H9 (cell line): ENCODE measurements around the gene PIK3C2A. TPM values are rescaled to one million over a fixed set of nuclear protein-coding genes. Genes with fewer than 3 reads are reported as not detected.

Source experiments
- DNase-seq: peaks from one replicate; pipeline ENCODE4 v3.0.0-alpha.2; 2017
- H2AFZ ChIP-seq: one replicate; pipeline ENCODE4 v1.6.1; 2013; ENCODE audit warnings: mild to moderate bottlenecking, low read length, control low read depth, moderate library complexity
- H2AK5ac ChIP-seq: 2 replicates; pipeline ENCODE4 v1.6.1; 2013; ENCODE audit warnings: low read length, control low read depth, mixed read lengths; ENCODE audit not compliant: insufficient read length
- H2BK120ac ChIP-seq: one replicate; pipeline ENCODE4 v1.6.1; 2013; ENCODE audit warnings: low read depth, mild to moderate bottlenecking, low read length, control low read depth, inconsistent platforms; ENCODE audit not compliant: poor library complexity, severe bottlenecking
- H2BK12ac ChIP-seq: 2 replicates; pipeline ENCODE4 v1.6.1; 2013; ENCODE audit warnings: low read length, control low read depth, mixed read lengths, low read depth; ENCODE audit not compliant: insufficient read length
- H2BK15ac ChIP-seq: 2 replicates; pipeline ENCODE4 v1.6.1; 2013; ENCODE audit warnings: low read depth, low read length, control low read depth
- H2BK20ac ChIP-seq: one replicate; pipeline ENCODE4 v1.6.1; 2013; ENCODE audit warnings: low read depth, mild to moderate bottlenecking, low read length, control low read depth, inconsistent platforms; ENCODE audit not compliant: poor library complexity, severe bottlenecking
- H2BK5ac ChIP-seq: 2 replicates; pipeline ENCODE4 v1.6.1; 2013; ENCODE audit warnings: low read length, control low read depth, mixed read lengths; ENCODE audit not compliant: insufficient read length
- H3K14ac ChIP-seq: 2 replicates; pipeline ENCODE4 v1.6.1; 2013; ENCODE audit warnings: low read length, control low read depth; ENCODE audit not compliant: insufficient read depth
- H3K18ac ChIP-seq: 2 replicates; pipeline ENCODE4 v1.6.1; 2013; ENCODE audit warnings: low read depth, mild to moderate bottlenecking, mixed read lengths, low read length, control low read depth; ENCODE audit not compliant: insufficient read length
- H3K23ac ChIP-seq: 2 replicates; pipeline ENCODE4 v1.6.1; 2013; ENCODE audit warnings: low read length, control low read depth, mixed read lengths, low read depth; ENCODE audit not compliant: insufficient read length
- H3K23me2 ChIP-seq: 2 replicates; pipeline ENCODE4 v1.6.1; 2013; ENCODE audit warnings: low read depth, mild to moderate bottlenecking, mixed read lengths, low read length, control low read depth; ENCODE audit not compliant: insufficient read length, poor library complexity, severe bottlenecking
- H3K27ac ChIP-seq: 2 replicates; pipeline ENCODE4 v1.5.1; 2013; ENCODE audit warnings: low read length, control low read depth, mixed read lengths, low read depth; ENCODE audit not compliant: insufficient read length
- H3K27me3 ChIP-seq: 2 replicates; pipeline ENCODE4 v1.6.1; 2013; ENCODE audit warnings: low read length, control low read depth, inconsistent platforms; ENCODE audit not compliant: insufficient read depth
- H3K4ac ChIP-seq: 2 replicates; pipeline ENCODE4 v1.6.1; 2013; ENCODE audit warnings: low read depth, mild to moderate bottlenecking, control low read depth, inconsistent platforms, low read length, moderate library complexity
- H3K4me1 ChIP-seq: 2 replicates; pipeline ENCODE4 v1.6.1; 2013; ENCODE audit warnings: low read length, control low read depth, inconsistent platforms; ENCODE audit not compliant: insufficient read depth
- H3K4me2 ChIP-seq: 2 replicates; pipeline ENCODE4 v1.6.1; 2013; ENCODE audit warnings: low read length, control low read depth, mixed read lengths; ENCODE audit not compliant: insufficient read length, insufficient read depth
- H3K56ac ChIP-seq: 2 replicates; pipeline ENCODE4 v1.6.1; 2013; ENCODE audit warnings: low read depth, mild to moderate bottlenecking, mixed read lengths, low read length, control low read depth; ENCODE audit not compliant: insufficient read length
- H3K79me1 ChIP-seq: 2 replicates; pipeline ENCODE4 v1.6.1; 2013; ENCODE audit warnings: low read depth, mild to moderate bottlenecking, moderate library complexity, low read length, control low read depth, inconsistent platforms; ENCODE audit not compliant: insufficient read depth, poor library complexity, severe bottlenecking
- H3K79me2 ChIP-seq: 2 replicates; pipeline ENCODE4 v1.6.1; 2013; ENCODE audit warnings: low read length, control low read depth, inconsistent platforms; ENCODE audit not compliant: insufficient read depth
- H3K9ac ChIP-seq: 2 replicates; pipeline ENCODE4 v1.6.1; 2013; ENCODE audit warnings: low read length, control low read depth, mixed read lengths; ENCODE audit not compliant: insufficient read length; ENCODE audit errors: extremely low read depth
- H3K9me3 ChIP-seq: one replicate; pipeline ENCODE4 v1.6.1; 2013; ENCODE audit warnings: low read depth, low read length, inconsistent platforms; ENCODE audit not compliant: control insufficient read depth
- H3T11ph ChIP-seq: one replicate; pipeline ENCODE4 v1.6.1; 2013; ENCODE audit warnings: mild to moderate bottlenecking, low read length, control low read depth, inconsistent platforms
- H4K20me1 ChIP-seq: one replicate; pipeline ENCODE4 v1.6.1; 2013; ENCODE audit not compliant: control insufficient read depth, insufficient read length, insufficient read depth
- H4K5ac ChIP-seq: 2 replicates; pipeline ENCODE4 v1.6.1; 2013; ENCODE audit warnings: low read depth, mild to moderate bottlenecking, mixed read lengths, low read length, control low read depth; ENCODE audit not compliant: insufficient read length
- H4K8ac ChIP-seq: replicated peaks from 2 replicates; pipeline ENCODE4 v1.6.1; 2013; ENCODE audit warnings: low read length, control low read depth, mixed read lengths, low read depth; ENCODE audit not compliant: insufficient read length
- H4K91ac ChIP-seq: 2 replicates; pipeline ENCODE4 v1.6.1; 2013; ENCODE audit warnings: low read depth, mild to moderate bottlenecking, moderate library complexity, mixed read lengths, low read length, control low read depth; ENCODE audit not compliant: insufficient read length
- H3K27ac Mint-ChIP-seq, 3 experiments: 2 replicates in 2 of 3; 3 replicates in 1 of 3; pipeline ENCODE4 v1.8.0; 2020 to 2021; ENCODE audit warnings: mixed read lengths in 3 of 3, mild to moderate bottlenecking in 1 of 3, moderate library complexity in 1 of 3
- H3K27me3 Mint-ChIP-seq: 2 replicates; pipeline ENCODE4 v1.8.0; 2021; ENCODE audit warnings: low read depth, mild to moderate bottlenecking, moderate library complexity, mixed read lengths
- H3K36me3 Mint-ChIP-seq, 3 experiments: 2 replicates in 2 of 3; 3 replicates in 1 of 3; pipeline ENCODE4 v1.8.0; 2020 to 2021; ENCODE audit warnings: low read depth in 3 of 3, mixed read lengths in 3 of 3; ENCODE audit not compliant: insufficient read depth in 1 of 3
- H3K4me1 Mint-ChIP-seq, 2 experiments: 2 replicates each; pipeline ENCODE4 v1.8.0; 2020; ENCODE audit warnings: mixed read lengths in 2 of 2
- H3K4me3 Mint-ChIP-seq, 2 experiments: 2 replicates in 1 of 2; 3 replicates in 1 of 2; pipeline ENCODE4 v1.8.0; 2020 to 2021; ENCODE audit warnings: mild to moderate bottlenecking in 2 of 2, mixed read lengths in 2 of 2, moderate library complexity in 1 of 2
- H3K9me3 Mint-ChIP-seq, 2 experiments: 2 replicates in 1 of 2; 3 replicates in 1 of 2; pipeline ENCODE4 v1.8.0; 2020; ENCODE audit warnings: mild to moderate bottlenecking in 2 of 2, mixed read lengths in 2 of 2, moderate library complexity in 1 of 2
- WGBS: extraction: QIAGEN DNeasy Blood & Tissue Kit; methylation state at CpG from one replicate; pipeline ENCODE4 v1.1.7; 2013; ENCODE audit warnings: missing lambda C conversion rate, low lambda C conversion rate, mixed read lengths; ENCODE audit not compliant: insufficient read length; ENCODE audit errors: extremely low coverage; 5-methylcytosine and 5-hydroxymethylcytosine counted together
- total RNA-seq: library from RNA; stranded (reverse); gene quantifications from 2 replicates; pipeline ENCODE4 v1.2.1, GENCODE V29; 2021
- TF ChIP-seq, protein P1 (sequence below): fragments of 200-600 bp; sonication (generic); conservative IDR thresholded peaks from 3 replicates; pipeline ENCODE4 v1.8.0; 2021; ENCODE audit warnings: antibody characterized with exemption, mild to moderate bottlenecking

The PIK3C2A gene
- total RNA-seq, 1 experiment from 2014 or later, result 82.6 TPM

DNA sequence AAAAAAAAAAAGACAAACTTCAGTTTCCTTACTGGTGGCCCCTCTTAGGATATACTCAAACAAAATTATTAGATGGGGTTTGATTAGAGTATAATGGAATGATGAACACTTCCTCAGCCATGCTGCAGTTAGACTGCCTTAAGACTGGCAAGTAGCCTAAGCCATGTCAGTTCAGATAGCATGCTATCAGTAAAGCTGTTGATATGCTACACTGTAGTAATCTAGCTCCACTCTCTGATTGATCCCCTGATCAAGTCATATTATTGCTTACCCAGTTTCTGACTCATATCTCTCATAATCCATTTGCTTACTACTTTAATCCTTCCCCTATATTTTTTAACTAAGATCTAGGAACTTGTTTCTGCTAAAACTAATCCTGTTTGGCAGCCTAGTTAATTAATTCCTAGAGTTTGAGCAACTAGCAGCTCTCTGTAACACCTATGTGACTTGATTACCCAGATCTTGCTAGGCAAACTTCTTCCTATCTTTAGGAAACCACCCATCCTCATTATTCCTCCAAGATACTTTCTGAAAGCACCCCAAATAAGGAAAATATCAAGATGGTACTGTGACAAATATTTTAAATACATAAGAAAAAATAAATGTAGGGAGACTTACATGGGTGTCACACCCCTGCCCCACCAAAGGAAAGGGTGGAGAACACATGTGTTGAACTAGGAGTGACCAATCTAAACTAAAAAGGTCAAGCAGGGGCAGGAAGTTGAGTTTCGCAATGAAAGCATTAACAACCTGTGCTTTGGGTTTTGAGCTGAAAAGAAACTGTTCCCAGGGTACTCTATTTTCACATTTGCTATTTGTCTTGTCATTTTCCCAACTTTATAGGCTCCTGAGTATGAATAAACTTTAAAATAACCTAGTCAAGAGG, 43.2 kb downstream of the PIK3C2A start:
- H3K27me3 ChIP-seq, result no peaks in the 10 kb centered on the region
- H3K9ac ChIP-seq, result no peak overlapping the region
- H3K4me1 ChIP-seq, result no peaks in the 10 kb centered on the region
- H2BK12ac ChIP-seq, result no peak overlapping the region
- TF ChIP-seq, protein P1, sequence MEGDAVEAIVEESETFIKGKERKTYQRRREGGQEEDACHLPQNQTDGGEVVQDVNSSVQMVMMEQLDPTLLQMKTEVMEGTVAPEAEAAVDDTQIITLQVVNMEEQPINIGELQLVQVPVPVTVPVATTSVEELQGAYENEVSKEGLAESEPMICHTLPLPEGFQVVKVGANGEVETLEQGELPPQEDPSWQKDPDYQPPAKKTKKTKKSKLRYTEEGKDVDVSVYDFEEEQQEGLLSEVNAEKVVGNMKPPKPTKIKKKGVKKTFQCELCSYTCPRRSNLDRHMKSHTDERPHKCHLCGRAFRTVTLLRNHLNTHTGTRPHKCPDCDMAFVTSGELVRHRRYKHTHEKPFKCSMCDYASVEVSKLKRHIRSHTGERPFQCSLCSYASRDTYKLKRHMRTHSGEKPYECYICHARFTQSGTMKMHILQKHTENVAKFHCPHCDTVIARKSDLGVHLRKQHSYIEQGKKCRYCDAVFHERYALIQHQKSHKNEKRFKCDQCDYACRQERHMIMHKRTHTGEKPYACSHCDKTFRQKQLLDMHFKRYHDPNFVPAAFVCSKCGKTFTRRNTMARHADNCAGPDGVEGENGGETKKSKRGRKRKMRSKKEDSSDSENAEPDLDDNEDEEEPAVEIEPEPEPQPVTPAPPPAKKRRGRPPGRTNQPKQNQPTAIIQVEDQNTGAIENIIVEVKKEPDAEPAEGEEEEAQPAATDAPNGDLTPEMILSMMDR, result no peak
- no CpG with 5 or more reads among the region's 1 CpG for WGBS
- no peak overlapping the region for H3K18ac ChIP-seq
- peaks cover 17% of the 10 kb centered on the region; the same call in 1 of the 2 replicates for H3K79me2 ChIP-seq
- no peak overlapping the region for H3K4ac ChIP-seq
- H3K56ac ChIP-seq, result no peak overlapping the region
- Mint-ChIP-seq H3K27ac (no peak overlapping the region), H3K4me3 (no peak overlapping the region), H3K36me3 (peaks cover 18 to 26% (median 19%) of the 10 kb centered on the region in 3 experiments), H3K4me1 (peaks cover 0 to 9% of the 10 kb centered on the region in 2 experiments; a peak in 2 of 4 replicates), H3K9me3 (no peaks in the 10 kb centered on the region), H3K27me3 (no peaks in the 10 kb centered on the region)
- no peak overlapping the region for H2BK20ac ChIP-seq
- no peak overlapping the region for H4K91ac ChIP-seq
- H4K20me1 ChIP-seq, result no peaks in the 10 kb centered on the region
- no peak overlapping the region for H2AK5ac ChIP-seq
- H4K8ac ChIP-seq, result no peak overlapping the region
- no peak overlapping the region for H2BK5ac ChIP-seq
- no peak overlapping the region for H3T11ph ChIP-seq
- no peak overlapping the region for H2BK120ac ChIP-seq
- H3K79me1 ChIP-seq, result peaks cover 12% of the 10 kb centered on the region
- H4K5ac ChIP-seq, result no peak overlapping the region
- DNase-seq, result no peak
- no peaks in the 10 kb centered on the region for H3K9me3 ChIP-seq
- no peak overlapping the region for H3K27ac ChIP-seq
- no peak overlapping the region for H3K4me2 ChIP-seq
- H2AFZ ChIP-seq, result no peak overlapping the region
- H3K14ac ChIP-seq, result no peak overlapping the region
- H3K23me2 ChIP-seq, result no peaks in the 10 kb centered on the region
- no peak overlapping the region for H3K23ac ChIP-seq
- no peak overlapping the region for H2BK15ac ChIP-seq
